Stimulated activated naive CD8-positive, alpha-beta T cell treated with anti-CD3 and anti-CD28 coated beads, Interleukin-15, amount 100 ng/mL, for 72 hours (primary cell): ENCODE measurements around the gene TMEM82.
"Not testable (repeated sequence)": the region's sequence is repeated elsewhere in the genome, so short reads cannot be mapped to it uniquely, and the experiment has no call there.

Experiments used
- ATAC-seq: fragments of 150-1000 bp; cut with Tn5 transposase; 2 replicates; pipeline ENCODE4 v1.10.0; 2021; ENCODE audit warnings: mild to moderate bottlenecking, moderate library complexity
- DNase-seq, 2 donors: peaks; one replicate each; pipeline ENCODE4 v3.0.0; 2021 to 2022
- H3K27ac Mint-ChIP-seq, 2 donors: one replicate each; pipeline ENCODE4 v1.8.0; 2022; ENCODE audit warnings: mild to moderate bottlenecking in 2 of 2, mixed read lengths in 2 of 2, moderate library complexity in 2 of 2
- H3K27me3 Mint-ChIP-seq: one replicate; pipeline ENCODE4 v1.8.0; 2022; ENCODE audit warnings: mixed read lengths
- H3K4me1 Mint-ChIP-seq: one replicate; pipeline ENCODE4 v1.8.0; 2022; ENCODE audit warnings: mild to moderate bottlenecking, mixed read lengths
- H3K4me3 Mint-ChIP-seq, 2 donors: one replicate each; pipeline ENCODE4 v1.8.0; 2022; ENCODE audit warnings: mild to moderate bottlenecking in 2 of 2, mixed read lengths in 2 of 2, moderate library complexity in 1 of 2
- H3K9me3 Mint-ChIP-seq, 2 donors: one replicate each; pipeline ENCODE4 v1.8.0; 2022; ENCODE audit warnings: mixed read lengths in 2 of 2

The TMEM82 gene

GRCh38 chr1:15742339-15742801 lies at the start of gene TMEM82:
TSS of gene TMEM82 (plus strand) at chr1:15742499. CDS start at chr1:15742560, 61 bp downstream.
- DNase-seq, result no peak
- Mint-ChIP-seq H3K4me3 (no peak within 1 kb of the TSS), H3K9me3 (no peaks in the 10 kb centered on the region), H3K4me1 (peaks cover 10% of the 10 kb centered on the region), H3K27ac (peak within 1 kb of the TSS; percentile 7 to 59), H3K27me3 (no peaks in the 10 kb centered on the region)
- ATAC-seq, result no peak

- DNase-seq (no peak), ATAC-seq (no peak)
- Mint-ChIP-seq H3K27me3 (no peaks in the 10 kb centered on the region), H3K9me3 (no peaks in the 10 kb centered on the region), H3K4me1 (peaks cover 45% of the 10 kb centered on the region), H3K27ac (peak overlapping the region in 1 of 2 donors; percentile 24), H3K4me3 (no peak overlapping the region)
These were observed 48.9 kb upstream of the TMEM82 start for GRCh38 chr1:15693371-15693770.

GRCh38 chr1:15696956-15697521 lies 45.3 kb upstream of the TMEM82 start:
- H3K4me1 Mint-ChIP-seq, result peaks cover 51% of the 10 kb centered on the region
- no peaks in the 10 kb centered on the region for H3K27me3 Mint-ChIP-seq
- peak; percentile 30 to 66 for DNase-seq
- peak; percentile 96 for ATAC-seq
- peak overlapping the region; percentile 97 to 98 for H3K27ac Mint-ChIP-seq
- H3K9me3 Mint-ChIP-seq, result no peaks in the 10 kb centered on the region
- peak overlapping the region; percentile 84 to 86 for H3K4me3 Mint-ChIP-seq

- H3K27me3 Mint-ChIP-seq, result no peaks in the 10 kb centered on the region
- no peak for ATAC-seq
- H3K27ac Mint-ChIP-seq, result peak overlapping the region in 1 of 2 donors; percentile 74
- peak overlapping the region in 1 of 2 donors; percentile 3 for H3K4me3 Mint-ChIP-seq
- no peaks in the 10 kb centered on the region for H3K9me3 Mint-ChIP-seq
- H3K4me1 Mint-ChIP-seq, result peaks cover 56% of the 10 kb centered on the region
- DNase-seq, result no peak
These were observed 44.1 kb upstream of the TMEM82 start for GRCh38 chr1:15698201-15698600.

- H3K9me3 Mint-ChIP-seq, H3K4me3 Mint-ChIP-seq, H3K27me3 Mint-ChIP-seq, ATAC-seq, H3K27ac Mint-ChIP-seq, DNase-seq: not testable (repeated sequence)
- H3K4me1 Mint-ChIP-seq, result peaks cover 49% of the 10 kb centered on the region
These were observed 43.0 kb upstream of the TMEM82 start for GRCh38 chr1:15699321-15699720.

GRCh38 chr1:15700508-15700907 lies 41.8 kb upstream of the TMEM82 start:
- Mint-ChIP-seq H3K27ac (no peak overlapping the region), H3K9me3 (no peaks in the 10 kb centered on the region), H3K4me1 (peaks cover 45% of the 10 kb centered on the region), H3K27me3 (no peaks in the 10 kb centered on the region), H3K4me3 (no peak overlapping the region)
- ATAC-seq, result no peak
- DNase-seq, result no peak

GRCh38 chr1:15701784-15702183 lies 40.5 kb upstream of the TMEM82 start:
- no peak overlapping the region for H3K4me3 Mint-ChIP-seq
- H3K27ac Mint-ChIP-seq, result no peak overlapping the region
- ATAC-seq, result no peak

GRCh38 chr1:15702722-15703550 lies 39.4 kb upstream of the TMEM82 start:
- no peak for DNase-seq
- H3K27ac Mint-ChIP-seq, result no peak overlapping the region

More at GRCh38 chr1:15701784-15702183, 40.5 kb upstream of the TMEM82 start:
- no peaks in the 10 kb centered on the region for H3K9me3 Mint-ChIP-seq
- DNase-seq, result no peak
- peaks cover 48% of the 10 kb centered on the region for H3K4me1 Mint-ChIP-seq
- no peaks in the 10 kb centered on the region for H3K27me3 Mint-ChIP-seq

GRCh38 chr1:15703562-15703961 lies 38.7 kb upstream of the TMEM82 start:
- no peak for ATAC-seq
- H3K9me3 Mint-ChIP-seq, result no peaks in the 10 kb centered on the region
- peaks cover 33% of the 10 kb centered on the region for H3K4me1 Mint-ChIP-seq
- H3K27ac Mint-ChIP-seq, result no peak overlapping the region
- no peaks in the 10 kb centered on the region for H3K27me3 Mint-ChIP-seq
- no peak for DNase-seq
- H3K4me3 Mint-ChIP-seq, result no peak overlapping the region

More at GRCh38 chr1:15702722-15703550, 39.4 kb upstream of the TMEM82 start:
- Mint-ChIP-seq H3K9me3 (no peaks in the 10 kb centered on the region), H3K27me3 (no peaks in the 10 kb centered on the region), H3K4me1 (peaks cover 38% of the 10 kb centered on the region), H3K4me3 (no peak overlapping the region)
- no peak for ATAC-seq

GRCh38 chr1:15704526-15705183 lies 37.6 kb upstream of the TMEM82 start:
- Mint-ChIP-seq H3K27ac (peak overlapping the region in 1 of 2 donors; percentile 45), H3K27me3 (no peaks in the 10 kb centered on the region), H3K9me3 (no peaks in the 10 kb centered on the region), H3K4me1 (peaks cover 33% of the 10 kb centered on the region), H3K4me3 (no peak overlapping the region)
- ATAC-seq, result no peak
- no peak for DNase-seq

- DNase-seq, result no peak
- Mint-ChIP-seq H3K9me3 (no peaks in the 10 kb centered on the region), H3K4me1 (peaks cover 33% of the 10 kb centered on the region), H3K27me3 (no peaks in the 10 kb centered on the region), H3K27ac (no peak overlapping the region), H3K4me3 (no peak overlapping the region)
- no peak for ATAC-seq
These were observed 37.1 kb upstream of the TMEM82 start for GRCh38 chr1:15705184-15705566.

- no peaks in the 10 kb centered on the region for H3K27me3 Mint-ChIP-seq
- no peak for DNase-seq
- no peak overlapping the region for H3K4me3 Mint-ChIP-seq
- H3K4me1 Mint-ChIP-seq, result peaks cover 34% of the 10 kb centered on the region
- H3K9me3 Mint-ChIP-seq, result no peaks in the 10 kb centered on the region
- H3K27ac Mint-ChIP-seq, result peak overlapping the region in 1 of 2 donors; percentile 78
- no peak for ATAC-seq
These were observed 35.5 kb upstream of the TMEM82 start for GRCh38 chr1:15706751-15707150.

GRCh38 chr1:15707239-15707925 lies 34.9 kb upstream of the TMEM82 start:
- ATAC-seq (no peak), DNase-seq (no peak)
- no peaks in the 10 kb centered on the region for H3K9me3 Mint-ChIP-seq
- H3K4me3 Mint-ChIP-seq, result no peak overlapping the region
- no peaks in the 10 kb centered on the region for H3K27me3 Mint-ChIP-seq
- H3K4me1 Mint-ChIP-seq, result peaks cover 40% of the 10 kb centered on the region
- peak overlapping the region; percentile 33 to 34 for H3K27ac Mint-ChIP-seq

GRCh38 chr1:15708486-15709137 lies 33.7 kb upstream of the TMEM82 start:
- H3K4me1 Mint-ChIP-seq, result peaks cover 34% of the 10 kb centered on the region

GRCh38 chr1:15709226-15709625 lies 33.1 kb upstream of the TMEM82 start:
- Mint-ChIP-seq H3K9me3 (no peaks in the 10 kb centered on the region), H3K27me3 (no peaks in the 10 kb centered on the region), H3K27ac (no peak overlapping the region), H3K4me1 (peaks cover 34% of the 10 kb centered on the region), H3K4me3 (no peak overlapping the region)
- ATAC-seq, result no peak
- no peak for DNase-seq

More at GRCh38 chr1:15708486-15709137, 33.7 kb upstream of the TMEM82 start:
- no peak overlapping the region for H3K27ac Mint-ChIP-seq
- no peak for DNase-seq
- H3K27me3 Mint-ChIP-seq, result no peaks in the 10 kb centered on the region
- no peaks in the 10 kb centered on the region for H3K9me3 Mint-ChIP-seq
- H3K4me3 Mint-ChIP-seq, result no peak overlapping the region
- ATAC-seq, result no peak
